Measurements from ENCODE around the gene TMC8.

TMC8 gene

GRCh38 chr17:78124081-78124835, 6.3 kb upstream of the TMC8 start:
- DNase-seq (ENCODE audit: low read depth, low spot score): no peak

GRCh38 chr17:78124836-78125137, 5.8 kb upstream of the TMC8 start:
- no peak for DNase-seq (ENCODE audit: low read depth, low spot score)

- no peak for DNase-seq (ENCODE audit: low read depth, low spot score)
Observed at GRCh38 chr17:78125138-78125913, 5.2 kb upstream of the TMC8 start.

- DNase-seq (ENCODE audit: low read depth, low spot score): no peak
Observed at GRCh38 chr17:78125976-78126894, 4.3 kb upstream of the TMC8 start.

GRCh38 chr17:78126895-78127238, 3.7 kb upstream of the TMC8 start:
- DNase-seq (ENCODE audit: low read depth, low spot score): no peak

- no peak for DNase-seq (ENCODE audit: low read depth, low spot score)
Observed at GRCh38 chr17:78127239-78127887, 3.2 kb upstream of the TMC8 start.

- no peak for DNase-seq (ENCODE audit: low read depth, low spot score)
Observed at GRCh38 chr17:78127888-78128550, 2.6 kb upstream of the TMC8 start.

GRCh38 chr17:78128551-78129350, 1.8 kb upstream of the TMC8 start, which contains the start of gene TMC6:
Gene TMC6 (minus strand): TSS chr17:78128755. CDS start chr17:78126832, 1,923 bp downstream.
- no peak for DNase-seq (ENCODE audit: low read depth, low spot score)

- no peak for DNase-seq (ENCODE audit: low read depth, low spot score)
Observed at GRCh38 chr17:78129351-78130089, 1.1 kb upstream of the TMC8 start.

GRCh38 chr17:78130090-78130436, 508 bp upstream of the TMC8 start:
- DNase-seq (ENCODE audit: low read depth, low spot score): no peak

GRCh38 chr17:78131172-78132083, 857 bp downstream of the TMC8 start:
- DNase-seq (ENCODE audit: low read depth, low spot score): no peak

- DNase-seq (ENCODE audit: low read depth, low spot score): no peak
Observed at GRCh38 chr17:78132084-78132676, 1.6 kb downstream of the TMC8 start.

- no peak for DNase-seq (ENCODE audit: low read depth, low spot score)
Observed at GRCh38 chr17:78132767-78133178, 2.2 kb downstream of the TMC8 start.

- no peak for DNase-seq (ENCODE audit: low read depth, low spot score)
Observed at GRCh38 chr17:78133179-78133951, 2.8 kb downstream of the TMC8 start.

GRCh38 chr17:78133971-78134898, 3.7 kb downstream of the TMC8 start:
- DNase-seq (ENCODE audit: low read depth, low spot score): no peak

- DNase-seq (ENCODE audit: low read depth, low spot score): no peak
Observed at GRCh38 chr17:78134899-78135385, 4.4 kb downstream of the TMC8 start.
